CD4-positive, alpha-beta T cell (primary cell): ENCODE results near the gene AUTS2. TPM values are rescaled to one million over a fixed set of nuclear protein-coding genes. Genes with fewer than 3 reads are reported as not detected.

Experiments
- ATAC-seq: fragments of 200-7000 bp; cut with Tn5 transposase; one replicate; pipeline ENCODE4 v1.10.0; 2022; ENCODE audit warnings: mild to moderate bottlenecking; ENCODE audit not compliant: poor library complexity
- CTCF ChIA-PET: fragments of 350-600 bp; sonication (Branson Sonifier 250); formaldehyde crosslinking; loops from one replicate; lab custom pipeline; 2021; ENCODE audit warnings: antibody characterized with exemption, inconsistent platforms; lab: Charles Lee
- POLR2A ChIA-PET: fragments of 350-600 bp; sonication (Branson Sonifier 250); formaldehyde crosslinking; loops from one replicate; lab custom pipeline; 2021; ENCODE audit warnings: antibody characterized with exemption, inconsistent platforms; lab: Charles Lee
- DNase-seq, 14 experiments: peaks; one replicate each; pipeline ENCODE4 v3.0.0-alpha.2; 2013 to 2020; ENCODE audit warnings: mixed read lengths in 2 of 14
- H3K27ac ChIP-seq, 2 donors: one replicate each; pipeline versions ENCODE4 v1.5.1 to v1.7.0; 2013; ENCODE audit warnings: low read length in 2 of 2, low read depth in 1 of 2, mild to moderate bottlenecking in 1 of 2
- H3K27me3 ChIP-seq, 2 experiments: 1 replicate in 1 of 2; 2 replicates in 1 of 2; pipeline versions ENCODE4 v1.6.1 to v1.7.0; 2013; ENCODE audit warnings: low read length in 2 of 2, control low read depth in 1 of 2, mild to moderate bottlenecking in 1 of 2, moderate library complexity in 1 of 2; ENCODE audit not compliant: insufficient read depth in 2 of 2, control insufficient read depth in 1 of 2
- H3K36me3 ChIP-seq: one replicate; pipeline ENCODE4 v1.6.1; 2013; ENCODE audit warnings: low read length, control low read depth; ENCODE audit not compliant: insufficient read depth
- H3K4me1 ChIP-seq: one replicate; pipeline ENCODE4 v1.6.1; 2013; ENCODE audit warnings: low read length, control low read depth; ENCODE audit not compliant: insufficient read depth
- H3K4me3 ChIP-seq: one replicate; pipeline ENCODE4 v1.5.1; 2013; ENCODE audit warnings: mild to moderate bottlenecking, low read length, moderate library complexity
- H3K9me3 ChIP-seq, 2 experiments: 1 replicate in 1 of 2; 2 replicates in 1 of 2; pipeline versions ENCODE4 v1.6.1 to v1.7.0; 2013; ENCODE audit warnings: low read length in 2 of 2, mild to moderate bottlenecking in 2 of 2, control low read depth in 1 of 2, moderate library complexity in 1 of 2; ENCODE audit not compliant: control insufficient read depth in 1 of 2, insufficient read depth in 1 of 2
- H3K27ac Mint-ChIP-seq: one replicate; pipeline ENCODE4 v1.8.0; 2020; ENCODE audit warnings: mixed read lengths
- H3K27me3 Mint-ChIP-seq: one replicate; pipeline ENCODE4 v1.8.0; 2021; ENCODE audit warnings: mixed read lengths
- H3K36me3 Mint-ChIP-seq: one replicate; pipeline ENCODE4 v1.8.0; 2021; ENCODE audit warnings: low read depth, mixed read lengths
- H3K4me1 Mint-ChIP-seq: one replicate; pipeline ENCODE4 v1.8.0; 2021; ENCODE audit warnings: low read depth, mixed read lengths
- H3K4me3 Mint-ChIP-seq: one replicate; pipeline ENCODE4 v1.8.0; 2020; ENCODE audit warnings: mild to moderate bottlenecking, mixed read lengths
- H3K9me3 Mint-ChIP-seq: one replicate; pipeline ENCODE4 v1.8.0; 2020; ENCODE audit warnings: mixed read lengths
- intact Hi-C, 2 experiments: fragments of 100-400 bp; cut with DNase I in 1 of 2; cut with micrococcal nuclease in 1 of 2; formaldehyde crosslinking; loops; one replicate each; pipeline versions ENCODE4 v1.15.1 to v1.9.0; 2023 to 2025; cut with DNase I, micrococcal nuclease
- total RNA-seq, 174 experiments: library from RNA in 2 of 174; stranded (reverse) in 2 of 174; gene quantifications; one replicate each; pipeline ENCODE4 v1.2.3 and lab custom pipeline; 2021 to 2026
- TF ChIP-seq, protein P1 (sequence below): fragments of 200-600 bp; IDR thresholded peaks from one replicate; pipeline ENCODE4 v1.8.0; 2022; ENCODE audit warnings: antibody characterized with exemption, mild to moderate bottlenecking

AUTS2 gene
- total RNA-seq, 2 experiments from 2014 or later = 43.6 to 47.6 TPM

- DNase-seq (no peak), ATAC-seq (no peak)
- Histone ChIP-seq H3K4me1 (no peaks in the 10 kb centered on the region), H3K4me3 (no peak overlapping the region), H3K27ac (no peak overlapping the region), H3K9me3 (peaks cover 0 to 3% of the 10 kb centered on the region in 2 experiments), H3K27me3 (no peaks in the 10 kb centered on the region), H3K36me3 (no peaks in the 10 kb centered on the region)
- intact Hi-C loops = no loop called here
- Mint-ChIP-seq H3K4me1 (no peaks in the 10 kb centered on the region), H3K27me3 (peaks cover 4% of the 10 kb centered on the region), H3K4me3 (no peak overlapping the region), H3K27ac (no peak overlapping the region), H3K9me3 (no peaks in the 10 kb centered on the region), H3K36me3 (no peaks in the 10 kb centered on the region)
- ChIA-PET CTCF (interaction anchor here (1.1 kb wide), 1 partner anchor 13 kb away, joined by 3 read pairs; no protein-coding TSS in a partner anchor), POLR2A (no interaction called here)
- TF ChIP-seq, protein P1, sequence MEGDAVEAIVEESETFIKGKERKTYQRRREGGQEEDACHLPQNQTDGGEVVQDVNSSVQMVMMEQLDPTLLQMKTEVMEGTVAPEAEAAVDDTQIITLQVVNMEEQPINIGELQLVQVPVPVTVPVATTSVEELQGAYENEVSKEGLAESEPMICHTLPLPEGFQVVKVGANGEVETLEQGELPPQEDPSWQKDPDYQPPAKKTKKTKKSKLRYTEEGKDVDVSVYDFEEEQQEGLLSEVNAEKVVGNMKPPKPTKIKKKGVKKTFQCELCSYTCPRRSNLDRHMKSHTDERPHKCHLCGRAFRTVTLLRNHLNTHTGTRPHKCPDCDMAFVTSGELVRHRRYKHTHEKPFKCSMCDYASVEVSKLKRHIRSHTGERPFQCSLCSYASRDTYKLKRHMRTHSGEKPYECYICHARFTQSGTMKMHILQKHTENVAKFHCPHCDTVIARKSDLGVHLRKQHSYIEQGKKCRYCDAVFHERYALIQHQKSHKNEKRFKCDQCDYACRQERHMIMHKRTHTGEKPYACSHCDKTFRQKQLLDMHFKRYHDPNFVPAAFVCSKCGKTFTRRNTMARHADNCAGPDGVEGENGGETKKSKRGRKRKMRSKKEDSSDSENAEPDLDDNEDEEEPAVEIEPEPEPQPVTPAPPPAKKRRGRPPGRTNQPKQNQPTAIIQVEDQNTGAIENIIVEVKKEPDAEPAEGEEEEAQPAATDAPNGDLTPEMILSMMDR = no peak
Measured at GRCh38 chr7:70400829-70401380, 802.6 kb downstream of the AUTS2 start.

DNA sequence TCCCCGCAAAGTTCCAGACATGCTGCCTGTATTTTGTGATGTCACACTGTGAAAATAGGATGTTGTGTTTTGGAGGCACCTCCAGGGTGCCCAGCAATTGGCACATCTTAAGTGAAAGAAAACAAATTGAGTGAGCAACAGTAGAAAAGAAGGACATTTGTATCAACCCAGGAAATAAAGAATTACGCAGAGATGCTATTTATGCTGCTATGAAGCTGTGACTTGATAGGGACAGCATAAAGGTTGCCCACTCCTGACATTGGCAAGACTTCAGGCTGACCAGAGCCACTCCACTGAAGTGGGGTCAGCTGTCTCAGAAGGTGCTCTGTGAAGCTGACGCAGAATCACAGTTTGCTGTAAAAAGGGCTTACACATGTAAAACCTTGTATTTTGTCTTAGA, 803.8 kb downstream of the AUTS2 start:
- Histone ChIP-seq H3K36me3 (no peaks in the 10 kb centered on the region), H3K4me3 (no peak overlapping the region), H3K4me1 (no peaks in the 10 kb centered on the region), H3K27me3 (no peaks in the 10 kb centered on the region), H3K9me3 (peaks cover 0 to 3% of the 10 kb centered on the region in 2 experiments), H3K27ac (no peak overlapping the region)
- Mint-ChIP-seq H3K4me1 (no peaks in the 10 kb centered on the region), H3K27me3 (peaks cover 4% of the 10 kb centered on the region), H3K9me3 (no peaks in the 10 kb centered on the region), H3K27ac (no peak overlapping the region), H3K4me3 (no peak overlapping the region), H3K36me3 (no peaks in the 10 kb centered on the region)
- TF ChIP-seq, protein P1 = no peak
- ChIA-PET CTCF (interaction anchor here (1.1 to 1.5 kb wide), 2 partner anchors 11 to 19 kb away, joined by 3 read pairs; no protein-coding TSS in a partner anchor), POLR2A (no interaction called here)
- DNase-seq (no peak), ATAC-seq (no peak)
- intact Hi-C loops = no loop called here

- no peak overlapping the region for H3K4me3 ChIP-seq
- Mint-ChIP-seq H3K36me3 (no peaks in the 10 kb centered on the region), H3K9me3 (no peaks in the 10 kb centered on the region), H3K27me3 (peaks cover 2% of the 10 kb centered on the region), H3K4me3 (no peak overlapping the region), H3K27ac (no peak overlapping the region), H3K4me1 (no peaks in the 10 kb centered on the region)
- no peak for DNase-seq
- H3K9me3 ChIP-seq = peaks cover 0 to 3% of the 10 kb centered on the region in 2 experiments
- no peaks in the 10 kb centered on the region for H3K4me1 ChIP-seq
- ChIA-PET POLR2A (no interaction called here), CTCF (no interaction called here)
- no peaks in the 10 kb centered on the region for H3K36me3 ChIP-seq
- H3K27ac ChIP-seq = no peak overlapping the region
- TF ChIP-seq, protein P1 = no peak
- no peaks in the 10 kb centered on the region for H3K27me3 ChIP-seq
- intact Hi-C loops = no loop called here
- ATAC-seq = no peak
Measured at GRCh38 chr7:70405241-70405640, 807.0 kb downstream of the AUTS2 start.
